Lung (tissue), 12 donors: ENCODE data around the gene CP. TPM values are rescaled to one million over a fixed set of nuclear protein-coding genes. Genes with fewer than 3 reads are reported as not detected.

Source experiments
- ATAC-seq: fragments of 200-7000 bp; cut with Tn5 transposase; one replicate; pipeline ENCODE4 v1.9.1; 2020; ENCODE audit warnings: moderate number of reproducible peaks; ENCODE audit not compliant: insufficient read depth, low FRiP score
- DNase-seq, 3 donors: peaks; one replicate each; pipeline ENCODE4 v3.0.0-alpha.2; 2013 to 2017
- H3K27ac ChIP-seq, 2 donors: one replicate each; pipeline ENCODE4 v1.5.1; 2013; ENCODE audit warnings: mild to moderate bottlenecking in 2 of 2, moderate library complexity in 2 of 2, control low read depth in 1 of 2, inconsistent platforms in 1 of 2, low read depth in 1 of 2, low read length in 1 of 2
- H3K27me3 ChIP-seq, 3 donors: one replicate each; pipeline ENCODE4 v1.5.1; 2013; ENCODE audit warnings: low read length in 2 of 3; ENCODE audit not compliant: control insufficient read depth in 3 of 3, insufficient read depth in 3 of 3
- H3K36me3 ChIP-seq, 4 donors: one replicate each; pipeline ENCODE4 v1.5.1; 2013; ENCODE audit warnings: low read length in 4 of 4, mild to moderate bottlenecking in 1 of 4, moderate library complexity in 1 of 4; ENCODE audit not compliant: control insufficient read depth in 4 of 4, insufficient read depth in 4 of 4
- H3K4me1 ChIP-seq, 5 donors: one replicate each; pipeline ENCODE4 v1.5.1; 2013; ENCODE audit warnings: low read length in 5 of 5, mild to moderate bottlenecking in 2 of 5, moderate library complexity in 1 of 5; ENCODE audit not compliant: control insufficient read depth in 5 of 5, insufficient read depth in 5 of 5
- H3K4me3 ChIP-seq: one replicate; pipeline ENCODE4 v1.5.1; 2013; ENCODE audit warnings: mild to moderate bottlenecking, control low read depth, moderate library complexity
- H3K9ac ChIP-seq, 2 donors: one replicate each; pipeline ENCODE4 v1.5.1; 2013; ENCODE audit warnings: low read length in 2 of 2, control low read depth in 1 of 2; ENCODE audit not compliant: insufficient read depth in 1 of 2
- H3K9me3 ChIP-seq, 4 donors: one replicate each; pipeline ENCODE4 v1.5.1; 2013; ENCODE audit warnings: low read length in 3 of 4, mild to moderate bottlenecking in 1 of 4, moderate library complexity in 1 of 4; ENCODE audit not compliant: control insufficient read depth in 4 of 4, insufficient read depth in 3 of 4
- WGBS, 2 donors: extraction: QIAGEN DNeasy Blood & Tissue Kit; methylation state at CpG; one replicate each; pipeline ENCODE4 v1.1.7; 2013; 5-methylcytosine and 5-hydroxymethylcytosine counted together
- polyA plus RNA-seq, 2 donors: library from polyadenylated mRNA; stranded (reverse); fragments of 200-250 nt; gene quantifications; one replicate each; pipeline ENCODE4 v1.2.1, GENCODE V29; 2013
- total RNA-seq, 2 donors: library from RNA; depleted of rRNA in 1 of 2; stranded (reverse); fragments of >200 nt in 1 of 2; gene quantifications; one replicate each; pipeline ENCODE4 v1.2.1, GENCODE V29; 2014 to 2021
- TF ChIP-seq, protein P1 (sequence below): IDR thresholded peaks from 2 replicates; pipeline ENCODE4 v1.5.1; 2012; ENCODE audit warnings: mild to moderate bottlenecking; ENCODE audit errors: control extremely low read depth, extremely low read depth
- donor health status: control.
- donor health status: control.
- donor health status: Bipolar disorder and iron deficiency.
- donor health status: healthy.
- donor health status: DM: yes; HTN: yes; CAD: no.

CP gene
- total and polyA plus RNA-seq, 4 donors: 16.4 to 143 (median 68.5) TPM

DNA sequence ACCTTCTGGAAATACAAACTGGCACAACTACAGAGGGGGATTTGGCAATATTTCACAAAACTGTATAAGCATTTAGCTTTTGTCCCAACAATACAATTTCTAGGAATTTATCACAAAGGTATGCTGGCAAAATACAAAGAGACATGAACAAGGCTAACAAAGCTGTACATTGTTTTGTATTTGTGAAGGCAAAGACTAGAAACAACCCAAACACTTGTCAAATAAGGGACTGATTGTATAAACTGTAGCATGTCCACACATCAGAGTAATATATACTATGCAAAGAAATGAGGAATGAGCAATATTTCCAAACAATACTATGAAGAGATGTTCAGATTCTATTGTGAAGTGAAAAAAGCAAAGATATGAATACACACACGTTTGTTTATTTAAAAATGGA, 26.4 kb downstream of the CP start:
- H3K4me3 ChIP-seq: no peak overlapping the region
- no peak overlapping the region for H3K9ac ChIP-seq
- peaks cover 0 to 6% (median 0%) of the 10 kb centered on the region in 3 donors for H3K27me3 ChIP-seq
- H3K9me3 ChIP-seq: no peaks in the 10 kb centered on the region
- ATAC-seq (no peak), DNase-seq (no peak)
- 63 to 86% methylated on average over 1 of the region's 1 CpG for WGBS, 2 donors
- H3K27ac ChIP-seq: no peak overlapping the region
- TF ChIP-seq, protein P1, sequence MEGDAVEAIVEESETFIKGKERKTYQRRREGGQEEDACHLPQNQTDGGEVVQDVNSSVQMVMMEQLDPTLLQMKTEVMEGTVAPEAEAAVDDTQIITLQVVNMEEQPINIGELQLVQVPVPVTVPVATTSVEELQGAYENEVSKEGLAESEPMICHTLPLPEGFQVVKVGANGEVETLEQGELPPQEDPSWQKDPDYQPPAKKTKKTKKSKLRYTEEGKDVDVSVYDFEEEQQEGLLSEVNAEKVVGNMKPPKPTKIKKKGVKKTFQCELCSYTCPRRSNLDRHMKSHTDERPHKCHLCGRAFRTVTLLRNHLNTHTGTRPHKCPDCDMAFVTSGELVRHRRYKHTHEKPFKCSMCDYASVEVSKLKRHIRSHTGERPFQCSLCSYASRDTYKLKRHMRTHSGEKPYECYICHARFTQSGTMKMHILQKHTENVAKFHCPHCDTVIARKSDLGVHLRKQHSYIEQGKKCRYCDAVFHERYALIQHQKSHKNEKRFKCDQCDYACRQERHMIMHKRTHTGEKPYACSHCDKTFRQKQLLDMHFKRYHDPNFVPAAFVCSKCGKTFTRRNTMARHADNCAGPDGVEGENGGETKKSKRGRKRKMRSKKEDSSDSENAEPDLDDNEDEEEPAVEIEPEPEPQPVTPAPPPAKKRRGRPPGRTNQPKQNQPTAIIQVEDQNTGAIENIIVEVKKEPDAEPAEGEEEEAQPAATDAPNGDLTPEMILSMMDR: no peak
- peaks cover 0 to 12% (median 0%) of the 10 kb centered on the region in 5 donors for H3K4me1 ChIP-seq
- no peaks in the 10 kb centered on the region for H3K36me3 ChIP-seq

DNA sequence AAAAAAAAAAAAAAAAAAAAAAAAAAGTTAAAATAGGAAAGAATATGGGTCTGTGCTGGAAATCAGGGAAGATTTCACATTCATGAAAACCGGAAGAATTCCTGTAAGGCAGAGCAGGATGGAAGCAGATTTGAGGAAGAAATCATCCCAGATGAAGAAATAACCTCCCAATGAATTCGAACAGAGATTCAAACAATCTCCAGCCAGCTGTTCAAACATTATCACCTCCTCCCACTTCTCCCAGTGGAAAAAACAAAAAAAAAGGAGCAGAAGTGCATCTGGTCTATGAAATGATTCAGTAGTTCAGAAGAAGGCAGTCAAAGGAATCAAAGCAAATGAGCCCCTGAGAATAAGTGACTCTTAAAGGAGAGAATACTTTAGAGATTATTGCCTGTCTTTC, 33.1 kb downstream of the CP start:
- TF ChIP-seq, protein P1: no peak
- H3K9me3 ChIP-seq: no peaks in the 10 kb centered on the region
- 79 to 87% methylated on average over 2 of the region's 2 CpGs for WGBS, 2 donors

DNA sequence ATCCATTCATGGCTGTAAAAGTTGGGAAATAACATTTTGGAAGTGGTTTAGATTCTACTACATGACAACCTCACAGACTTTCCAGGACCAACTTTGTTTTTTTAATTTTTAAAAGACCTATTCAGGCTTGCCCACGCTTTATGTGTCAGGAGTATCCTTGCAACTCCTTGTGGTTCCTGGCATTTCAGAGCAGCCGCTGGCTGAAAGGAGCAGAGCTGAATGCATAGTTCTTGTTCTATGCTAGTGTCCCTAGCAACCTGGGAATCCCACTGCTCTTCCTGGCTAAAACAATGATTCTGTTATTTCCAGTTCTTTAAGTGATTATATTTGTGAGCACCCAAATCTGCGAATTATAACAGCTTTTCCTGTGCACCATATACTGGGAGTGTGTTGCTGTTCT, 34.9 kb downstream of the CP start:
- Histone ChIP-seq H3K36me3 (no peaks in the 10 kb centered on the region), H3K4me1 (no peaks in the 10 kb centered on the region), H3K4me3 (no peak overlapping the region), H3K9ac (no peak overlapping the region), H3K27me3 (no peaks in the 10 kb centered on the region), H3K9me3 (no peaks in the 10 kb centered on the region), H3K27ac (no peak overlapping the region)
- TF ChIP-seq, protein P1: no peak
- DNase-seq: no peak
- 98% methylated on average over 3 of the region's 3 CpGs for whole genome bisulfite sequencing, 2 donors
- ATAC-seq: no peak

More for the DNA sequence above, 33.1 kb downstream of the CP start:
- H3K4me1 ChIP-seq: no peaks in the 10 kb centered on the region
- H3K27ac ChIP-seq: no peak overlapping the region
- H3K27me3 ChIP-seq: no peaks in the 10 kb centered on the region
- H3K9ac ChIP-seq: no peak overlapping the region
- DNase-seq (no peak), ATAC-seq (no peak)
- no peaks in the 10 kb centered on the region for H3K36me3 ChIP-seq
- H3K4me3 ChIP-seq: no peak overlapping the region

DNA sequence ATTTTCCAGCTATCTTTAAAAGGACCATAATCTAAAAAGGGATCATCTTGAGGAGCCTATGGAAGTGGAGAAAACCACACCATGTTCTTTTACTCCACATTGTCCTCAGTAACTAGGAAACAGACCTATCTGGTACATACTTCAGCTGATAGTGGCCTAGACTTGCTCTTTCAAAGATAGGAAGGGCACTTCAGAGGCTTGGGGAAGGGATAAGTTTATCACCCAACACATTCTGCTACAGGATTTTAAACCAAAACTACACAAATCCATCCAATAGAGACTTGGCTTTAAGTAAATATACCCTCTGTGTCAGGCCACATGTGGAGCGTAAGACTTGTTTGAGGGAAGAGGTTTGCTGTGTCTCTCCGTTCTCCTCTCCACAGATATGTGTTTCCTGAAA, 35.4 kb downstream of the CP start:
- Histone ChIP-seq H3K9me3 (no peaks in the 10 kb centered on the region), H3K9ac (no peak overlapping the region), H3K36me3 (no peaks in the 10 kb centered on the region), H3K4me3 (no peak overlapping the region), H3K27me3 (no peaks in the 10 kb centered on the region), H3K4me1 (no peaks in the 10 kb centered on the region), H3K27ac (no peak overlapping the region)
- ATAC-seq (no peak), DNase-seq (no peak)
- TF ChIP-seq, protein P1: no peak
- 89 to 99% methylated on average over 2 of the region's 2 CpGs for WGBS, 2 donors
